H1 (cell line): Measurements from ENCODE around the gene GRID1. TPM values are rescaled to one million over a fixed set of nuclear protein-coding genes. Genes with fewer than 3 reads are reported as not detected.

Experiments
- CTCF ChIA-PET: fragments of 300-600 bp; sonication (Branson Sonifier 250); formaldehyde crosslinking; loops from one replicate; lab custom pipeline; 2021; ENCODE audit not compliant: partially characterized antibody; lab: Charles Lee
- POLR2A ChIA-PET: fragments of 300-600 bp; sonication (Branson Sonifier 250); formaldehyde crosslinking; loops from one replicate; lab custom pipeline; 2021; ENCODE audit warnings: inconsistent platforms; ENCODE audit not compliant: partially characterized antibody; lab: Charles Lee
- DNase-seq, 2 experiments: peaks; one replicate each; pipeline versions ENCODE4 v3.0.0 to v3.0.0-alpha.2; 2010 to 2022; ENCODE audit warnings: low spot score in 2 of 2, low read depth in 1 of 2, mixed read lengths in 1 of 2
- FAIRE-seq: peaks from 2 replicates; lab custom pipeline; 2011; peaks lifted over from hg19 to GRCh38; lab: Jason Lieb, UNC
- H2AFZ ChIP-seq: 2 replicates; pipeline ENCODE4 v1.8.1; 2012; ENCODE audit warnings: low read length, inconsistent platforms
- H2AK5ac ChIP-seq: 2 replicates; pipeline ENCODE4 v1.6.1; 2013; ENCODE audit warnings: low read depth, low read length
- H2BK120ac ChIP-seq: replicated peaks from 2 replicates; pipeline ENCODE3; 2013; ENCODE audit warnings: low read depth, low read length, inconsistent platforms
- H2BK12ac ChIP-seq: 2 replicates; pipeline ENCODE4 v1.6.1; 2013; ENCODE audit warnings: low read depth, low read length
- H2BK15ac ChIP-seq: 2 replicates; pipeline ENCODE4 v1.6.1; 2013; ENCODE audit warnings: low read length
- H2BK20ac ChIP-seq: 2 replicates; pipeline ENCODE4 v1.6.1; 2013; ENCODE audit warnings: low read length
- H2BK5ac ChIP-seq: 2 replicates; pipeline ENCODE4 v1.6.1; 2013; ENCODE audit warnings: low read depth, low read length
- H3K14ac ChIP-seq: 2 replicates; pipeline ENCODE4 v1.6.1; 2013; ENCODE audit warnings: inconsistent platforms; ENCODE audit not compliant: insufficient read length
- H3K18ac ChIP-seq: 2 replicates; pipeline ENCODE4 v1.6.1; 2013; ENCODE audit warnings: low read length; ENCODE audit errors: extremely low read depth
- H3K23ac ChIP-seq: 2 replicates; pipeline ENCODE4 v1.6.1; 2013; ENCODE audit warnings: inconsistent platforms; ENCODE audit not compliant: insufficient read length
- H3K23me2 ChIP-seq: 2 replicates; pipeline ENCODE4 v1.6.1; 2013; ENCODE audit warnings: low read depth, low read length
- H3K27ac ChIP-seq: 2 replicates; pipeline ENCODE4 v1.6.1; 2011; ENCODE audit warnings: low read depth, low read length, inconsistent platforms
- H3K27me3 ChIP-seq, 4 experiments: replicated peaks in 1 of 4; 1 replicate in 1 of 4; 2 replicates in 3 of 4; pipeline versions ENCODE4 v1.6.1 to v1.8.1; 2011 to 2013; ENCODE audit warnings: low read length in 3 of 4, mild to moderate bottlenecking in 3 of 4, inconsistent platforms in 2 of 4, mixed read lengths in 2 of 4, moderate library complexity in 1 of 4; ENCODE audit not compliant: control insufficient read depth in 3 of 4, insufficient read depth in 3 of 4; ENCODE audit errors: extremely low read depth in 1 of 4
- H3K36me3 ChIP-seq, 4 experiments: 2 replicates each; pipeline versions ENCODE4 v1.6.1 to v1.8.1; 2011 to 2013; ENCODE audit warnings: mild to moderate bottlenecking in 4 of 4, low read length in 3 of 4, moderate library complexity in 2 of 4, control low read depth in 1 of 4, inconsistent platforms in 1 of 4; ENCODE audit not compliant: insufficient read depth in 4 of 4, control insufficient read depth in 2 of 4
- H3K4ac ChIP-seq: replicated peaks from 2 replicates; pipeline ENCODE3; 2013; ENCODE audit warnings: low read length, low read depth, mixed read lengths, inconsistent platforms; ENCODE audit not compliant: insufficient read length
- H3K4me1 ChIP-seq, 4 experiments: replicated peaks in 1 of 4; 1 replicate in 1 of 4; 2 replicates in 3 of 4; pipeline versions ENCODE4 v1.6.1 to v1.8.1; 2011 to 2013; ENCODE audit warnings: low read length in 3 of 4, inconsistent platforms in 2 of 4, mixed read lengths in 1 of 4; ENCODE audit not compliant: insufficient read depth in 4 of 4, control insufficient read depth in 3 of 4
- H3K4me2 ChIP-seq, 2 experiments: 2 replicates each; pipeline versions ENCODE4 v1.6.1 to v1.8.1; 2011 to 2013; ENCODE audit warnings: low read depth in 2 of 2, low read length in 2 of 2, control low read depth in 1 of 2, inconsistent platforms in 1 of 2, mild to moderate bottlenecking in 1 of 2; ENCODE audit not compliant: insufficient read depth in 1 of 2
- H3K4me3 ChIP-seq, 4 experiments: fragments of 200-600, 300-600 bp in 1 of 4; sonication (generic), shearing (Covaris generic), sonication (Bioruptor Twin) in 1 of 4; 2 replicates each; pipeline versions ENCODE4 v1.5.1 to v1.8.1; 2011 to 2016; ENCODE audit warnings: low read length in 4 of 4, low read depth in 3 of 4, control low read depth in 2 of 4, inconsistent platforms in 2 of 4, mild to moderate bottlenecking in 2 of 4, mixed read lengths in 1 of 4, moderate library complexity in 1 of 4; ENCODE audit not compliant: insufficient read depth in 2 of 4; ENCODE audit errors: extremely low read depth in 1 of 4
- H3K56ac ChIP-seq: replicated peaks from 2 replicates; pipeline ENCODE3; 2013; ENCODE audit warnings: low read depth, mild to moderate bottlenecking, mixed read lengths, low read length, inconsistent platforms; ENCODE audit not compliant: insufficient read length
- H3K79me1 ChIP-seq: 2 replicates; pipeline ENCODE4 v1.6.1; 2013; ENCODE audit warnings: low read depth, low read length, control low read depth
- H3K79me2 ChIP-seq, 2 experiments: 2 replicates each; pipeline versions ENCODE4 v1.6.1 to v1.8.1; 2012 to 2013; ENCODE audit warnings: low read length in 2 of 2, mild to moderate bottlenecking in 2 of 2, inconsistent platforms in 1 of 2; ENCODE audit not compliant: insufficient read depth in 2 of 2, control insufficient read depth in 1 of 2
- H3K9ac ChIP-seq, 4 experiments: replicated peaks in 1 of 4; 1 replicate in 1 of 4; 2 replicates in 3 of 4; pipeline versions ENCODE4 v1.6.1 to v1.8.1; 2011 to 2013; ENCODE audit warnings: low read depth in 3 of 4, low read length in 3 of 4, control low read depth in 2 of 4, mild to moderate bottlenecking in 2 of 4, moderate library complexity in 2 of 4, inconsistent platforms in 1 of 4; ENCODE audit errors: extremely low read depth in 1 of 4
- H3K9me3 ChIP-seq, 2 experiments: 2 replicates each; pipeline versions ENCODE4 v1.6.1 to v1.8.1; 2012 to 2013; ENCODE audit warnings: mild to moderate bottlenecking in 2 of 2, moderate library complexity in 2 of 2, control low read depth in 1 of 2, inconsistent platforms in 1 of 2, low read depth in 1 of 2, low read length in 1 of 2, mixed read lengths in 1 of 2; ENCODE audit not compliant: insufficient read depth in 2 of 2
- H4K20me1 ChIP-seq, 2 experiments: replicated peaks in 1 of 2; 2 replicates each; pipeline versions ENCODE3 to v1.8.1; 2011 to 2013; ENCODE audit warnings: inconsistent platforms in 2 of 2, low read length in 2 of 2, mild to moderate bottlenecking in 1 of 2; ENCODE audit not compliant: insufficient read depth in 2 of 2, control insufficient read depth in 1 of 2
- H4K5ac ChIP-seq: 2 replicates; pipeline ENCODE4 v1.6.1; 2013; ENCODE audit warnings: low read length, low read depth, mixed read lengths, inconsistent platforms; ENCODE audit not compliant: insufficient read length
- H4K8ac ChIP-seq: 2 replicates; pipeline ENCODE4 v1.8.0; 2013; ENCODE audit warnings: mild to moderate bottlenecking, moderate library complexity, low read length, inconsistent platforms; ENCODE audit not compliant: insufficient read depth; ENCODE audit errors: extremely low read depth
- H4K91ac ChIP-seq: replicated peaks from 2 replicates; pipeline ENCODE3; 2013; ENCODE audit warnings: low read length, mixed read lengths, inconsistent platforms; ENCODE audit not compliant: insufficient read length
- BACH1 ChIP-seq: IDR thresholded peaks from 2 replicates; pipeline ENCODE4 v1.6.1; 2012; ENCODE audit warnings: low read length, improper control_type of control experiment
- TEAD4 ChIP-seq: IDR thresholded peaks from 2 replicates; pipeline ENCODE4 v1.6.1; 2012; ENCODE audit warnings: low read depth, low read length, inconsistent platforms, mixed read lengths
- WGBS, 2 experiments: shearing (Covaris generic) in 1 of 2; methylation state at CpG; one replicate each; pipeline versions ENCODE4 v1.1.6 to v1.1.7; 2013 to 2015; ENCODE audit warnings: low lambda C conversion rate in 2 of 2, mixed read lengths in 2 of 2, inconsistent platforms in 1 of 2, low coverage in 1 of 2, missing lambda C conversion rate in 1 of 2; ENCODE audit not compliant: insufficient replicate concordance in 2 of 2, insufficient coverage in 1 of 2, insufficient read length in 1 of 2; ENCODE audit errors: extremely low coverage in 1 of 2, missing lambda C conversion rate in 1 of 2; 5-methylcytosine and 5-hydroxymethylcytosine counted together
- polyA plus RNA-seq, 7 experiments: library from polyadenylated mRNA; depleted of rRNA in 3 of 7; stranded (reverse) in 5 of 7; unstranded in 2 of 7; fragments of >200 nt in 5 of 7; fragments of 200-250 nt in 2 of 7; gene quantifications; 1 replicate in 5 of 7; 2 replicates in 1 of 7; 4 replicates in 1 of 7; pipeline versions ENCODE4 v1.2.1 to v1.2.3, GENCODE V29; 2011 to 2013; ENCODE audit warnings: missing spikeins in 2 of 7, mixed read lengths in 2 of 7
- total RNA-seq: library from RNA; stranded (reverse); fragmentation: NEBNext Ultra II Directional; extraction: Animal tissue kit (Norgen Biotek cat#: 25700); gene quantifications from 2 replicates; pipeline ENCODE4 v1.2.1, GENCODE V29; 2021

GRID1 gene
- total and polyA plus RNA-seq, 2 of the 8 experiments (the other 6 are each of a cell fraction or from before 2014, with no cell fraction given), result 0.22 to 0.30 TPM

GRCh38 chr10:85916286-85916685 lies 450.3 kb downstream of the GRID1 start:
- Histone ChIP-seq H3K4ac (no peak overlapping the region), H2BK20ac (no peak overlapping the region), H2AK5ac (no peak overlapping the region), H3K14ac (no peak overlapping the region), H3K23ac (no peak overlapping the region), H3K79me2 (no peaks in the 10 kb centered on the region), H4K20me1 (peaks cover 0 to 3% of the 10 kb centered on the region in 2 experiments), H2BK15ac (no peak overlapping the region), H3K27me3 (no peaks in the 10 kb centered on the region), H3K4me2 (no peak overlapping the region), H3K18ac (no peak overlapping the region), H2BK12ac (no peak overlapping the region), H3K9me3 (no peaks in the 10 kb centered on the region), H3K36me3 (no peaks in the 10 kb centered on the region; a peak in 1 of 8 replicates), H4K5ac (no peak overlapping the region), H3K23me2 (peaks cover 5% of the 10 kb centered on the region; the same call in 1 of the 2 replicates), H3K9ac (no peak overlapping the region), H2BK5ac (no peak overlapping the region), H3K4me1 (peaks cover 0 to 12% (median 5%) of the 10 kb centered on the region in 4 experiments; a peak in 5 of 7 replicates), H4K91ac (no peak overlapping the region), H3K79me1 (no peaks in the 10 kb centered on the region), H3K27ac (no peak overlapping the region), H4K8ac (no peak overlapping the region), H3K56ac (no peak overlapping the region), H2AFZ (no peak overlapping the region), H2BK120ac (no peak overlapping the region), H3K4me3 (no peak overlapping the region)
- WGBS, 2 experiments, result 82% methylated on average over 5 of the region's 5 CpGs; no CpG with 5 or more reads in 1 of the 2 experiments
- DNase-seq (no peak), FAIRE-seq (no peak)
- TF ChIP-seq TEAD4 (peak; percentile 74), BACH1 (no peak)
- ChIA-PET CTCF (interaction anchor here (0.6 to 1.0 kb wide), 3 partner anchors 12 to 159 kb away, joined by 3 read pairs; no protein-coding TSS in a partner anchor), POLR2A (no interaction called here)
